Body of pancreas (tissue), 4 donors: ENCODE measurements around the gene TUT4. TPM values are rescaled to one million over a fixed set of nuclear protein-coding genes. Genes with fewer than 3 reads are reported as not detected.
A peak's percentile ranks its signal among the peaks of the same experiment; 100 is the strongest.

Experiments
- ATAC-seq: fragments of 150-250 bp; one replicate; pipeline ENCODE4 v1.9.1; 2016
- DNase-seq, 4 donors: peaks; one replicate each; pipeline ENCODE4 v3.0.0-alpha.2; 2019
- H3K27ac ChIP-seq, 4 donors: fragments of 200-600 bp; sonication (generic); 1 replicate in 3 of 4; 2 replicates in 1 of 4; pipeline versions ENCODE4 v1.5.1 to v1.6.1; 2016 to 2019; ENCODE audit warnings: mild to moderate bottlenecking in 1 of 4, mixed read lengths in 1 of 4, moderate library complexity in 1 of 4
- H3K27me3 ChIP-seq, 2 donors: fragments of 200-600 bp; sonication (generic); one replicate each; pipeline ENCODE4 v1.6.0; 2016; ENCODE audit warnings: mild to moderate bottlenecking in 1 of 2
- H3K36me3 ChIP-seq, 2 donors: fragments of 200-600 bp; sonication (generic); replicated peaks in 1 of 2; 2 replicates each; pipeline ENCODE4 v1.5.1; 2016; ENCODE audit warnings: low read depth in 2 of 2; ENCODE audit not compliant: insufficient read depth in 1 of 2
- H3K4me1 ChIP-seq: fragments of 200-600 bp; sonication (generic); one replicate; pipeline ENCODE4 v1.6.0; 2016
- H3K4me3 ChIP-seq, 2 donors: fragments of 200-600 bp; sonication (generic); 1 replicate in 1 of 2; 2 replicates in 1 of 2; pipeline ENCODE4 v1.5.1; 2016 to 2019
- H3K9me3 ChIP-seq, 3 donors: fragments of 200-600 bp; sonication (generic); 1 replicate in 2 of 3; 2 replicates in 1 of 3; pipeline ENCODE4 v1.5.1; 2016
- POLR2A ChIP-seq, 3 donors: fragments of 450-650 bp; IDR thresholded peaks; one replicate each; pipeline ENCODE4 v1.6.1; 2016; ENCODE audit warnings: antibody characterized with exemption in 3 of 3, mild to moderate bottlenecking in 2 of 3
- WGBS, 2 donors: methylation state at CpG; one replicate each; pipeline ENCODE4 v1.1.5; 2017; 5-methylcytosine and 5-hydroxymethylcytosine counted together
- intact Hi-C: fragments of 100-400 bp; cut with DNase I; formaldehyde crosslinking; loops from one replicate; pipeline ENCODE4 v1.15.1; 2023
- total RNA-seq, 2 donors: library from RNA; depleted of rRNA; stranded (reverse); fragments of >200 nt; gene quantifications; one replicate each; pipeline ENCODE4 v1.1.0, GENCODE V29; 2016
- TF ChIP-seq, protein P1 (sequence below), 7 experiments: fragments of 450-650 bp in 4 of 7; fragments of 200-600 bp in 3 of 7; sonication (generic) in 3 of 7; IDR thresholded peaks; one replicate each; pipeline ENCODE4 v1.5.1; 2016 to 2019; ENCODE audit warnings: antibody characterized with exemption in 7 of 7

The TUT4 gene
- total RNA-seq, 2 donors from 2014 or later, result 41.8 to 59.3 TPM

DNA sequence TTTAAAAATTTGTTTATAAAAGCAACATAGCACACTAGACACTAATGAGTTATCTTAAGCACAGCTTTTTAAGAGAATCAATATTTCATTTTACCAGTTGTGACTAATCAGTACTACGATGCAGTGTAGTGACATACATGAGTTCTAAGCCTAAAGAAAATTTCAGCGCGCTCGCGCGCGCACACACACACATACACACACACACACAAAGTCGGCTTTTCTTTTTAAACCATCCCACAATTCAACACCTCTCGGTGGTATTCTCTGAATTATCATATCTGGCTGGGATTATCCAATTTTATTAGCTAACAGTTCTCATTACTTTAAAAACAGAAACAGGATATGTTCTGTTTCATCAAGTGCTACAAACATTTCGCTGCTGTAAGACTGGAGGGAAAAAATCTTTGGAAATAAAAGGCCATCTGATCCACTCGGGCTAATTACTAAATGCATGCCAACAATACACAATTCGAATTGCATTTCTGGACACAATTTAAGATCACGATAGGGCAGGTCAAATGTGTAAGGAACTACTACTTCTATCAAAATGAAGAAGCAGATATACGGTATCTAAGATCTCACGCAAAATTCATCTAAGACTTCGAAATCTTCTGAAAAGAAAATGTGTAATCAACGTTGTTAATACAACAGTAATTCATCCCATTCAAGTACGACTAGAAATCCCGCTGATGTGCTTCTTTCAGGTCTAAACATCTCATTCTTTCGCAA is 1.2 kb downstream of the TUT4 start:
- Histone ChIP-seq H3K4me3 (peak overlapping the region; percentile 39 to 88), H3K36me3 (no peaks in the 10 kb centered on the region), H3K9me3 (no peaks in the 10 kb centered on the region), H3K4me1 (peaks cover 28% of the 10 kb centered on the region), H3K27ac (peak overlapping the region; percentile 83 to 90 (median 86)), H3K27me3 (no peaks in the 10 kb centered on the region)
- intact Hi-C loops, result no loop called here
- no peak for ATAC-seq
- TF ChIP-seq, protein P1, sequence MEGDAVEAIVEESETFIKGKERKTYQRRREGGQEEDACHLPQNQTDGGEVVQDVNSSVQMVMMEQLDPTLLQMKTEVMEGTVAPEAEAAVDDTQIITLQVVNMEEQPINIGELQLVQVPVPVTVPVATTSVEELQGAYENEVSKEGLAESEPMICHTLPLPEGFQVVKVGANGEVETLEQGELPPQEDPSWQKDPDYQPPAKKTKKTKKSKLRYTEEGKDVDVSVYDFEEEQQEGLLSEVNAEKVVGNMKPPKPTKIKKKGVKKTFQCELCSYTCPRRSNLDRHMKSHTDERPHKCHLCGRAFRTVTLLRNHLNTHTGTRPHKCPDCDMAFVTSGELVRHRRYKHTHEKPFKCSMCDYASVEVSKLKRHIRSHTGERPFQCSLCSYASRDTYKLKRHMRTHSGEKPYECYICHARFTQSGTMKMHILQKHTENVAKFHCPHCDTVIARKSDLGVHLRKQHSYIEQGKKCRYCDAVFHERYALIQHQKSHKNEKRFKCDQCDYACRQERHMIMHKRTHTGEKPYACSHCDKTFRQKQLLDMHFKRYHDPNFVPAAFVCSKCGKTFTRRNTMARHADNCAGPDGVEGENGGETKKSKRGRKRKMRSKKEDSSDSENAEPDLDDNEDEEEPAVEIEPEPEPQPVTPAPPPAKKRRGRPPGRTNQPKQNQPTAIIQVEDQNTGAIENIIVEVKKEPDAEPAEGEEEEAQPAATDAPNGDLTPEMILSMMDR (IDR thresholded peaks at IDR 0.05), result no peak
- no peak for TF ChIP-seq POLR2A (IDR thresholded peaks at IDR 0.05)
- peak in 1 of 4 donors; percentile 32 for DNase-seq
- WGBS, 2 donors, result 6 to 8% methylated on average over 20 of the region's 20 CpGs

GRCh38 chr1:52550447-52550846 is 2.4 kb downstream of the TUT4 start:
- 41 to 55% methylated on average over 7 of the region's 7 CpGs for WGBS, 2 donors
- Histone ChIP-seq H3K36me3 (no peaks in the 10 kb centered on the region), H3K9me3 (no peaks in the 10 kb centered on the region), H3K27me3 (no peaks in the 10 kb centered on the region), H3K27ac (no peak overlapping the region), H3K4me3 (no peak overlapping the region), H3K4me1 (peaks cover 28% of the 10 kb centered on the region)
- peak in 3 of 4 donors; percentile 13 to 20 (median 16) for DNase-seq
- TF ChIP-seq, protein P1 (IDR thresholded peaks at IDR 0.05), result no peak
- TF ChIP-seq POLR2A (IDR thresholded peaks at IDR 0.05), result no peak
- intact Hi-C loops, result no loop called here
- no peak for ATAC-seq

- TF ChIP-seq POLR2A (IDR thresholded peaks at IDR 0.05), result no peak
- TF ChIP-seq, protein P1 (IDR thresholded peaks at IDR 0.05), result no peak
- no peak overlapping the region for H3K27ac ChIP-seq
- intact Hi-C loops, result no loop called here
- no peaks in the 10 kb centered on the region for H3K27me3 ChIP-seq
- H3K4me3 ChIP-seq, result no peak overlapping the region
- ATAC-seq, result no peak
- H3K4me1 ChIP-seq, result peaks cover 22% of the 10 kb centered on the region
- H3K36me3 ChIP-seq, result no peaks in the 10 kb centered on the region
- H3K9me3 ChIP-seq, result no peaks in the 10 kb centered on the region
- DNase-seq, result no peak
Measured at GRCh38 chr1:52549267-52549666, 3.6 kb downstream of the TUT4 start.

DNA sequence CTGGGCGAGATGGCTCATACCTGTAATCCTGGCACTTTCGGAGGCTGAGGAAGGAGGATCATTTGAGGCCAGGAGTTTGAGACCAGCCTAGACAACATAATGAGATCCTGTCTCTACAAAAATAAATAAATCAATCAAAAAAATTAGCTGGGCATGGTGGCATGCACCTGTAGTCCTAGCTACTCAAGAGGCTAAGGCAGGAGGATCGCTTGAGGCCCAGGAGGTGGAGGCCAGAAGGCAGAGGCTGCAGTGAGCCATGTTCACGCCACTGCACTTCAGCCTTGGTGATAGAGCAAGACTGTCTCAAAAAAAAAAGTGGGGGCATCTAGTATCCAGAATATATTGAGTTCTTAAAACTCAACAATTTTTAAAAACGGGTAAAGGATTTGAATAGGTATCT is 6.0 kb downstream of the TUT4 start:
- no peak for ATAC-seq
- intact Hi-C loops, result no loop called here
- WGBS, 2 donors, result 96 to 97% methylated on average over 5 of the region's 5 CpGs
- Histone ChIP-seq H3K4me1 (peaks cover 16% of the 10 kb centered on the region), H3K27me3 (no peaks in the 10 kb centered on the region), H3K27ac (no peak overlapping the region), H3K4me3 (no peak overlapping the region), H3K9me3 (no peaks in the 10 kb centered on the region), H3K36me3 (no peaks in the 10 kb centered on the region)
- DNase-seq, result no peak
- TF ChIP-seq, protein P1 (IDR thresholded peaks at IDR 0.05), result no peak
- no peak for TF ChIP-seq POLR2A (IDR thresholded peaks at IDR 0.05)
